GM19351 (cell line): ENCODE data around the gene CIRBP.
A peak's percentile ranks its signal among the peaks of the same experiment; 100 is the strongest.
"Not testable (repeated sequence)": the region's sequence is repeated elsewhere in the genome, so short reads cannot be mapped to it uniquely, and the experiment has no call there.

Experiments used
- ATAC-seq: cut with Tn5 transposase; IDR thresholded peaks from one replicate; pipeline ENCODE4 v1.9.1; 2021; ENCODE audit warnings: mild to moderate bottlenecking, moderate library complexity; ENCODE audit not compliant: unreplicated experiment

CIRBP gene

GRCh38 chr19:1243768-1244692, 25.1 kb upstream of the CIRBP start:
- no peak for ATAC-seq

DNA sequence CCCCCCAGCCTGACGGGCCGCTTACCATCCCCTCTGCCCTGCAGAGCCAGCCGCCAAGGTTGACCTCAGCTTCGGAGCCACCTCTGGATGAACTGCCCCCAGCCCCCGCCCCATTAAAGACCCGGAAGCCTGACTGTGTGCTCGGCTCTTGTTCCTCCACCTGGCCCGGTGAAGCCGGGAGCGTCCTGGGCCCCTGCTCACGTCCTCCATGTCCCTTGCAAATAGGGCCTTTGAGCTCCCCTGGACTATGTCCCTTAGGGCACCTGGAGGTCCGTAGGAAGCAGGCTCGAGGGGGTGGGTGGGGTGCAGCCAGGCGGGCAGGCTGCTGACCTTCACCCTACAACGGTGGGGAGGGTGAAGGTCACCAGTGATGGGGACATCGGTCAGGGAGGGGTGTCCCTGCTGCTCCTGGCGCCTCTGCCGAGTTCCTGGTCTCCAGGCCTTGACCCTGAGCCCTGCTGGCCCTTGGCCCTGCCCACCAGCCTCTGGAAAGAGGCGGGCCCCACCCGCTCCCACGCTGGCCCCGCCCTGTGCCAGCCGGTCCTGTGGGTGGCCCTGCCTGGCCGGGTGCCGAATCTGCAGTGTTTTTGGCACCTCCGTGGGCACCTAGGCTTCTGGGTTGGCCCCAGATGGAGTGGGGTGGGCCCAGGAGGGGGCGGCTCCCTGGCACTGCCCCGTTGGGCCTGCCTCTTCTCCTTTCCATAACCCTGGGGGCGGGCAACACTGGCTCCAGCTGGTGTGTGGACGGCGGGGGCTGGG, 24.3 kb upstream of the CIRBP start:
- ATAC-seq, result no peak

DNA sequence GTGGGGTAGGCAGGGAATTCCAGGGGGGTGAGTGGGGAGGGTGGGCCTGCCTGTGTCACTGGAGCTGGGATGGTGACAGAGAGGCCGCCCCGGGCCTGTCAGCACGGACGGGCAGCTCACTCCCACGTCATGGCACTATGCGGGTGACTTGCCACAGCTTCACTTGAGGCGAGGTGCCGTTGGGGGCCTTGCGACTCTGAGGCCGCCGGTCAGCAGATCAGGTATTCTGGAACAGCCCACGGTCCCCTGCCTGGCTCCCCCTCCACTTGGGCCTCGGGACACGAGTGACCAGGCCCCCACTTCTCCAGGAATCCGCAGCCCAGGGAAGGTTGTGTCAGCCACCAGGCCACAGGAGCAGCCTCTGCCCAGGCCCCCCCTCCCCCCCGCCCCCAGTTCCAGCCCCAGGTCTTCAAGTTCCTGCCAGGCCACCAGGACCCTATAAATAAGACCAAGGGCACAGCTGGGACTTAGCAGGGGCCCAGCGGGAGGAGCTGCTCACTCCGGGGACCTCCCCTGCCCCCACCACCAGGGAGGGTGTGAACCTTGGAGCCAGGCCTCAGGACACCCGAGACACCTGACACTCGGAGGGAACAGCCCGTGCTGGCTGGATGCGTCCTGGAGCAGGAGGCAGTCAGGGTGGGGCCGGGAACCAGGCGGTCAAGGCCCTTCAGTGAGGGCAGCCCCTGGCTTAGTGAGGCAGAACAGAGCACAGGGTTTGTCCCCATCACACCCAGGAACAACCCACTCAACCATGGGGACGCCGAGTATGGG, 23.5 kb upstream of the CIRBP start:
- ATAC-seq, result no peak

DNA sequence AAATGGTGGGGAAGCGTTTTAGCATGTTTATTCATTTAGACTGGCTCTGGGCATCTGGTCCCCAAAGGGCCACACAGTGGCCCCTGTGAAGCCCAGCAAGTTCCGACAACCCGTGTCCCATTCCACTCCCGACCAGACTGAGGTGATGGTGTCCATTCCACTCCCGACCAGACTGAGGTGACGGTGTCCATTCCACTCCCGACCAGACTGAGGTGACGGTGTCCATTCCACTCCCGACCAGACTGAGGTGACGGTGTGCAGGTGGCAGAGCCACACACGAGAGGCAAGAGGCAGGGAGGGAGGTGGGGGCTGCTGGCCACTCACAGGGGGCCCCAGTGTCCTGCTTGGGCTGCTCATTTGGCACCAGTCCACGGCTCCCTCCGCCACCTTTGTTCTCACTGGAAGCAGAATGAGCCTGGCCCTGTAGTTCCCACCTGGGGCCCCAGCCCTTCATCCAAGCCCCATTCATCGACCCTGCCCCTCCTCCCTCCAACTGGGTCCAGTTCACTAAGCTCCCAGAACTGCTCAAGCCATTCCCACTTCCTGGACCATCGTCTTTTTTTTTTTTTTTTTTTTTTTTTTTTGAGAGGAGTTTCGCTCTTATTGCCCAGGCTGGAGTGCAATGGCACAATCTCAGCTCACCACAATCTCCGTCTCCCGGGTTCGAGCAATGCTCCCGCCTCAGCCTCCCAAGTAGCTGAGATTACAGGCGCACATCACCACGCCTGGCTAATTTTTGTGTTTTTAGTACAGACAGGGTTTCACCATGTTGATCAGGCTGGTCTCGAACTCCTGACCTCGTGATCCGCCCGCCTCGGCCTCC, 22.7 kb upstream of the CIRBP start:
- not testable (repeated sequence) for ATAC-seq

- no peak for ATAC-seq
Observed at GRCh38 chr19:1247748-1248138, 21.4 kb upstream of the CIRBP start.

- peak; percentile 23 for ATAC-seq
Observed at GRCh38 chr19:1248139-1248785, 20.9 kb upstream of the CIRBP start, which contains the start of gene MIDN. Gene MIDN (plus strand): TSS chr19:1248583. CDS start chr19:1250297, 1,714 bp downstream.

DNA sequence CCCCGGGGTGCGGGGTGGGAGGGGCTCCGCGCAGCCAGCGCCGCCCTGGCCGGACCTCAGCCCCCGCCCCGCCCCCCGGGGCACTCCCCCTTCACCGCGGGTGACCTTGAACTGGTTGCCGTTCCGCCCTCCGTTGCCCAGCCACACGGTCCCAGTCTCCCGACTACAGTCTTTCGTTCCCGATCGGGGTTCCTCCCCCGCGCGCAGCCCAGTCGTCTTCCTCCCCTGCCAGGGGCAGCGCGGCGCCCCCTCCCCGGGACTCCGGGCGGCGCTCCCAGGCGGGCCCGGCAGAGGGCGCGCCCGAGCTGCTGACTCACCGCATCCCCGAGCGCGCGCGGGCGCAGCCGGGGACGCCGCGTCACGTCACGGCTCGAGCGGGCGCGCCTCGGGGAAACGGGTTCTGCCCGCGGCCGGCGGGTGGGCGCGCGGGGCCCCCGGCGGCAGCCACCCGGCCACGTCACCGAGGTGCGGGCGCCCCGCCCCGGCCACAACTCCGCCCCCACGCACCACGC, 20.3 kb upstream of the CIRBP start:
- ATAC-seq, result peak; percentile 39

GRCh38 chr19:1249298-1249989, 19.7 kb upstream of the CIRBP start:
- ATAC-seq, result peak; percentile 42

DNA sequence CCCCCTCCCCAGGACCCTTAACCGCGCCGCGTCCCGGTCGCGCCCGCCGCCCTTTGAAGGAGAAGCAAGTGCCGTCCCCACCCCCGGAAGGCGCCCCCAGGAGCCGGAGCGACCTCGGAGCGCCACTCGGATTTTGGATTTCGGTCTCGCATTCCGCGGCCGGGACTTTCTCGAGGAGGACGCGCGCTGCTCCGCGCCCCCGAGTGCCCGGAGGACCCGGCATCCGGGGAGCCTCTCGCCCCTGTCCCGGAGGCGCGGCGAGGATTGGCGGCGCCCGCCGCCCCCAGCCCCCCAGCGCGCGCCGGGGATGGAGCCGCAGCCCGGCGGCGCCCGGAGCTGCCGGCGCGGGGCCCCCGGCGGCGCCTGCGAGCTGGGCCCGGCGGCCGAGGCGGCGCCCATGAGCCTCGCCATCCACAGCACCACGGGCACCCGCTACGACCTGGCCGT, 19.1 kb upstream of the CIRBP start:
- no peak for ATAC-seq

- ATAC-seq, result no peak
Observed at GRCh38 chr19:1250437-1251260, 18.5 kb upstream of the CIRBP start.

GRCh38 chr19:1251330-1252220, 17.6 kb upstream of the CIRBP start:
- ATAC-seq, result no peak

DNA sequence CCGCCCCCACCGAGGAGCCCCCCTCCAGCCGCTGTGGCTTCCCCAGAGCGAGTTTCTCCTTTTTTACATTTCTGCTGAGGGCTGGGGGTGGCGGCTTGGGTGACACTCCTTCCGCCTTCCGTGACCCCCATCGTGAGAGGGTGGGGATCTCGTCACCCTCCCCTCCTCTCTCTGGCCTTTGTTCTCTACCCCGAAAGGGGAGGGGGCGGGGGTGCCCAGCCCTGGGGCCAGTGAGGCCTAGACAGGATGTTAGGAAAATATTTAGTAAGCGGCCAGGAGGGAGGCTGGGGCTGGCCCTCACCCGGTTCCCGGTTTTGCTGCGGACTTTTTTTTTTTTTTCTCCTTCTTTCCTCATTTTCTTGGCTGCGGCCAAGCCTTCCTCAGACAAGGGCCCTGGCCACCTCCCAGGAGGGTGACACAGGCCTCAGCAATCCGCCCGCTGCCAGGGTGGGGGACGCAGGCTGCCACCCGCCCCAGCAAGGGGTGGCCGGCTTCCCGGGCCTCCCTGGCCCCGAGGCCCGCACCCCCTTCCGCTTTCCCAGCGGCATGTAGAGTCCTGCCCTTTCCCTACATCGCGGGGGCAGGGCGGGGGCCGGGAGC, 16.8 kb upstream of the CIRBP start:
- no peak for ATAC-seq

GRCh38 chr19:1252821-1253513, 16.2 kb upstream of the CIRBP start:
- no peak for ATAC-seq

GRCh38 chr19:1253514-1254080, 15.5 kb upstream of the CIRBP start:
- ATAC-seq, result no peak

DNA sequence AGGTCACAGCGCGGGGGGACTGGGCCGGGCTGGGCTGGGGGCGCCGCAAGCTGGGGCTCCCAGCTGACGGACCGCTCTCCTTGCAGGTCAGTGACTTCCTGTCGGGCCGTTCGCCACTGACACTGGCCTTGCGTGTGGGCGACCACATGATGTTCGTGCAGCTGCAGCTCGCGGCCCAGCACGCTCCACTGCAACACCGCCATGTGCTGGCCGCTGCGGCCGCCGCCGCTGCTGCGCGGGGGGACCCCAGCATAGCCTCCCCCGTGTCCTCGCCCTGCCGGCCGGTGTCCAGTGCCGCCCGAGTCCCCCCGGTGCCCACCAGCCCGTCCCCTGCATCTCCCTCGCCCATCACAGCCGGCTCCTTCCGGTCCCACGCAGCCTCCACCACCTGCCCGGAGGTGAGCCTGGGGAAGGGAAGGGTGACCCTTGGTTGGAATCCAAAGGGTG, 15.0 kb upstream of the CIRBP start:
- no peak for ATAC-seq
